Head of caudate nucleus (tissue), 42 donors: ENCODE measurements around the gene PTPN4.
"Not testable (repeated sequence)": the region's sequence is repeated elsewhere in the genome, so short reads cannot be mapped to it uniquely, and the experiment has no call there.

Experiments
- DNase-seq, 42 donors: peaks; one replicate each; pipeline versions ENCODE4 v3.0.0 to v3.0.0-alpha.2; 2020 to 2021; ENCODE audit warnings: mixed read lengths in 7 of 42
- intact Hi-C: fragments of 100-400 bp; cut with DNase I; formaldehyde crosslinking; loops from one replicate; pipeline ENCODE4 v1.15.0; 2022

PTPN4 gene

DNA sequence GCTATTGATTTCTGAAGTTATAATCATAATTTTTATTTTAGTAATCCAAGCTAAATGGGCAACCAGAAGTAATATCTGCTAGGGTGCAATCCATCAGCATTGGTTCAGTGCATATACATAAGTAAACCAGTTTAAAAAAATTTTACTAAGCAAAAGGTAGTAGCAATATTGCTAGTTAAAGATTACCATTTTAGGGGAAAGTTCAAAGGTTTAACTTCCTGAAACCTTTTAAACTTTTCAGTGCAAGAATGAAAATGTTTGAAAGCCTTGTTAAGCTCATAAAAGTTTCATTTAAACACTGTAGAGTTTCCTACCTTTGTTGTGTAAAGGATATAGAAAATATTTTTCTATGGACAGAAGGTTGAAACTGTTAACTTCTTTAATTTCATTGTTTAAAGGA is 222.2 kb downstream of the PTPN4 start:
- intact Hi-C loops = no loop called here
- no peak for DNase-seq

DNA sequence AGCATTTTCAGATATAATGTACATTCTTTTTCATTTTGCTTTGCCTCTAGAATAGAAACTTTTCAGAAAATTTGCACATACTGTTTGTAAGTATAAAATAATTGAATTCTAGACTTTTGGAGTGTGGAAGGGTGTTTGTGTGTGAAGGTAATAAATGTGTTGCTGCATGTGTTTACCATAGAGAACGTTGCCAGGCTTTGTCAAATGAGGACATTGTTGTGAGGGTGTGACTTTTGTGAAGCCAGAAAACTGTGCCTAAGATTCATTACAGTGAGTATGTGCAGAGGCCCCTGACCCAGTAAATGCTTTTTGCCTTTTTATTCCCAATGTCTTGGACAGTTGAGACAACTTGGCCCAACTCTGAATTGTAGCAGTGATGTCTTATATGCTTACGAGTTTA is 222.8 kb downstream of the PTPN4 start:
- intact Hi-C loops = no loop called here
- DNase-seq = no peak

DNA sequence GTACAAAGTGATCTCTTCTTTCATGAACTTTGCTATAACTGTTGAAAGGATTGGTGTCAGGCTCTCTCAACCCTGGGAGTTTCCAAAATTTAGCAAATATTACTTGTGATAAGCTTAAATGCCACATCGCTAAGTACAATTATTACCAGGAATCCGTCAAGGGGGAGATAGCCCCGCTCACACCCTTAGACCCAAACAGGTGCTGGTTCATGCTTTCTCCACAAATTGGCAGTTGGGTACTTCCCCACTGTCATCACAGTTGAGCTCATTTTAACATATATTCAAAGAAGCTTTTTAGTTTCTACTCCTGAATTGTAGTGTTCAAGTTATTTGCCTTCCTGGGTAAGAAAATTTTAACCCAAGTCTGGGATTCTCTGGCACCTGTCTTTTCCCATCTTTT is 223.4 kb downstream of the PTPN4 start:
- DNase-seq = no peak
- intact Hi-C loops = no loop called here

DNA sequence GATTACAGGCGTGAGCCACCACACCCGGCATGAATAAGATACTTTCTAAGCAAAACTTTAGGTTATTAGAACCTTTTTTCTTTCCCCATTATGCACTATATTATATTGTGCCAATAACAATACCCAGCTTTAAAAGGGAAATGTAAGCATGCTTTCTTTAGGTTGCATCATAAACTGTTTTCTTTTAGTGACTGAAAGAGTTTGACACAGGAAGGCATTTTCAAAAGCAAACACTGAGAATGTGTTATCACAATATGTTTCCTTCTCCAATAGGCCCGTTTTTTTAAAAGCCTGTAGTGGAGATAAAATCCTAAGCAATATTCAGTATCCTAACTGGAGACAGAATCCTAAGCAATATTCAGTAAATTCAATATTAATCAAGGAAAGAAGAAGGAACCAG is 236.4 kb downstream of the PTPN4 start:
- no peak for DNase-seq
- intact Hi-C loops = no loop called here

DNA sequence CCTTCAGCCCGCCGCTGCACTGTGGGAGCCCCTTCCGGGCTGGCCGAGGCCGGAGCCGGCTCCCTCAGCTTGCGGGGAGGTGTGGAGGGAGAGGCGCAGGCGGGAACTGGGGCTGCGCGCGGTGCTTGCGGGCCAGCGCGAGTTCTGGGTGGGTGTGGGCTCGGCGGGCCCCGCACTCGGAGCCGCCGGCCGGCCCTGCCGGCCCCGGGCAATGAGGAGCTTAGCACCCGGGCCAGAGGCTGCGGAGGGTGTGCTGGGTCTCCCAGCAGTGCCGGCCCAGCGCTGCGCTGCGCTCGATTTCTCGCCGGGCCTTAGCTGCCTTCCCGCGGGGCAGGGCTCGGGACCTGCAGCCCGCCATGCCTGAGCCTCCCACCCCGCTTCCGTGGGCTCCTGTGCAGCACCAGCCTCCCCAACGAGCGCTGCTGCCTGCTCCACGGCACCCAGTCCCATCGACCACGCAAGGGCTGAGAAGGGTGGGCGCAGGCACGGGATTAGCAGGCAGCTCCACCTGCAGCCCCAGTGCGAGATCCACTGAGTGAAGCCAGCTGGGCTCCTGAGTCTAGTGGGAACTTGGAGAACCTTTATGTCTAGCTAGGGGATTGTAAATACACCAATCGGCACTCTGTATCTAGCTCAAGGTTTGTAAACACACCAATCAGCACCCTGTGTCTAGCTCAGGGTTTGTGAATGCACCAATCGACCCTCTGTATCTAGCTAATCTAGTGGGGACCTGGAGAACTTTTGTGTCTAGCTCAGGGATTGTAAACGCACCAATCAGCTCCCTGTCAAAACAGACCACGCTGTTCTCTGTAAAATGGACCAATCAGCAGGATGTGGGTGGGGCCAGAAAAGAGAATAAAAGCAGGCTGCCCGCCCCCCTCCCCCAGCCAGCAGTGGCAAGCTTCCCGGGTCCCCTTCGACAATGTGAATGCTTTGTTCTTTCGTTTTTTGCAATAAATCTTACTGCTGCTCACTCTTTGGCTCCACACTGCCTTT is 237.5 kb downstream of the PTPN4 start:
- DNase-seq, intact Hi-C loops: not testable (repeated sequence)

DNA sequence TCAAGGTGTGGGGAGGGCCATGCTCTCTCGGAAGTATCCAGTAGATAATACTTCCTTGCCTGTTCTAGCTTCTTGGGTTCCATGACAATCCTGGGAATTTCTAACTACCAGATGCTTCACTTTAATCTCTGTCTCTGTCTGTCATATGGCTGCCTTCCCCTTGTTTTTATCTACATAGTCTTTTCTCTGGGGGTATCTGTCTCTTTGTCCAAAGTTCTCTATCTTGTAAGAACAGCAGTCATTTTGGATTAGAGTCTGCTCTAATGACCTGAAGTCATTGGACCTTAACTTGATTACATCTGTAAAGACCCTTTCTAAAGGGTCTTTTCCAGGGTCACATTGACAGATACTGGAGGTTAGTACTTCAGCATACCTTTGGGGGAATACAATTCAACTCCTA is 241.7 kb downstream of the PTPN4 start:
- DNase-seq = no peak
- intact Hi-C loops = no loop called here

DNA sequence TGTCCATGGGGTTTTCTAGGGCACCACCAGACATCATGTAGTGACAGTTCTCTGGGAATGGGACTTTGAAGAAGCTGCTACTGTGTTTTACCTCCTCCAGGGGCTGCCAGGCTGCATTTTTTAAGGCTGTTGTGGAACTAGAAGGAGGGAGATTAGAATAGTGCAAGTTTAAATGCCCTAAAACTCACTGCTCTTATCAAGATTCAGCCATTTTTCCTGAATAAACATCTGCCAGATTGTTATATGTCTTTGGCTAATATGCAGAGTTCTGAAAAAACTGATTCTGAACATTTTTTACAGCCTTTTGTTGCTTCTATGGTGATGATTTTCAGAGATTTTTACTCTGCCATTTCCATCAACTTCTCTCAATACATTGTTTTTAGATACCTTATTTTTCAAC is 244.5 kb downstream of the PTPN4 start:
- intact Hi-C loops = no loop called here
- DNase-seq = no peak

DNA sequence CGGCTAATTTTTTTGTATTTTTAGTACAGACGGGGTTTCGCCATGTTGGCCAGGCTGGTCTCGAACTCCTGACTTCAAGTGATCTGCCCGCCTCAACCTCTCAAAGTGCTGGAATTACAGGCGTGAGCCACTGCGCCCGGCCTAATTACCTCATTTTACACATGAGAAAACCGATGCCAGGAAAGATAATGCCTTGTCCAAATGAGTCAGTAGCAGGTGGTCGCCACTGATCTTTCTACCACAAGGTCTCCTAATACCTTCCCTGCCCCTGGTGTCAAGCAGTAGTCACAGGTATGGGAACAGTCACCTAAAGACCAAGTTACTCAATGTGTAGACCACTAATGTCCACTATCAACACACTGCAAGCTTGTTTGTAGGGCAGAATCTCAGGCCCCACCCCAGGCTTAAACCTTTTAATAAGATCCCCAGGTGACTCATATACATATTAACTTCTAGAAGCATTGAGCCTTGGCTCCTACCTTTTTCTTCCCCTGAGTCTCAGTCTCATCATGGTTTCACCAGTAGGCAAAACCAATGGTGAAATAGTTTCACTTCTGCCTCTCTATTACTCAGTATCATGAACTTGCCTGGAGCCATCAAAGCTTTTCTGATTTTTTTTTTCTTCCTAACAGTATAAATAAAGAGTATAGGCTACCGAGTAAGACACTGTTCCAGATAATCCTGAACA is 246.3 kb downstream of the PTPN4 start:
- DNase-seq = no peak
- intact Hi-C loops = no loop called here

DNA sequence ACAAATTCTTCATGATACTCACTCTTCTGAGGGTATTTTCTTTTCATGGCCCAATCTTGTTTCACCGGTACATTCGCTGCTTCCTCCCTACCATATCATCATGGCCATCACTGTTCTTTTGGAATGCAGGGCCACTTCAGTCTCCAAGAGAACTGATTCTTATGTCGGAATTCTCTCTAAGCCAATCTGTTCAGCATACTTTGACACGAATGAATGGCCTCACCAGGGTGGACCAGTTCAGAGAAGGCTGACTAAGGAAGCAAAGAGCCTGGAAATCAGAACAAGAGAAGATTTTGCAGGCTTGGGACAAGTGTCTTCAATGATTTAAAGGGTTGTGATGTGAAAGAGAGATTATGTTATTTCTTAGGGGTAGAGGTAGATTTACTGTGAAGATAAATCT is 248.1 kb downstream of the PTPN4 start:
- no peak for DNase-seq
- intact Hi-C loops = no loop called here

DNA sequence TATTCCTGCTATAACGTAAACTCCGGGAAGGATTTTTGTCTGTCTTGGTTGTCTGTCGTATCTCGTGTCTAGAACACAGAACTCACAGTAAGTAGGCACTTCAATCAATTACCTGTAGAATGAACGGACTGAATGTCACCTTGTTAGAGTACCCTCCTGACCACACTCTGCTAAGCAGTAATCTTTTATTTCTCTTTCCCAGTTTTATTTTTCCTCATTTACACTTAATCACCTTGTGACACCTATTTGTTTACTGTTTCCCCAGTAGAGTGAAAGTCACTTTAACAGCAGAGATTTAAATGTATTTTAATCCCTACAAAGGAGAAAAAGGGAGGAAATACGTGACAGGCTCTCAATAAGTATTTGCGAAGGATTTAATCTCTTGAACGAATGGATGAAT is 252.6 kb downstream of the PTPN4 start:
- intact Hi-C loops = no loop called here
- DNase-seq = no peak

DNA sequence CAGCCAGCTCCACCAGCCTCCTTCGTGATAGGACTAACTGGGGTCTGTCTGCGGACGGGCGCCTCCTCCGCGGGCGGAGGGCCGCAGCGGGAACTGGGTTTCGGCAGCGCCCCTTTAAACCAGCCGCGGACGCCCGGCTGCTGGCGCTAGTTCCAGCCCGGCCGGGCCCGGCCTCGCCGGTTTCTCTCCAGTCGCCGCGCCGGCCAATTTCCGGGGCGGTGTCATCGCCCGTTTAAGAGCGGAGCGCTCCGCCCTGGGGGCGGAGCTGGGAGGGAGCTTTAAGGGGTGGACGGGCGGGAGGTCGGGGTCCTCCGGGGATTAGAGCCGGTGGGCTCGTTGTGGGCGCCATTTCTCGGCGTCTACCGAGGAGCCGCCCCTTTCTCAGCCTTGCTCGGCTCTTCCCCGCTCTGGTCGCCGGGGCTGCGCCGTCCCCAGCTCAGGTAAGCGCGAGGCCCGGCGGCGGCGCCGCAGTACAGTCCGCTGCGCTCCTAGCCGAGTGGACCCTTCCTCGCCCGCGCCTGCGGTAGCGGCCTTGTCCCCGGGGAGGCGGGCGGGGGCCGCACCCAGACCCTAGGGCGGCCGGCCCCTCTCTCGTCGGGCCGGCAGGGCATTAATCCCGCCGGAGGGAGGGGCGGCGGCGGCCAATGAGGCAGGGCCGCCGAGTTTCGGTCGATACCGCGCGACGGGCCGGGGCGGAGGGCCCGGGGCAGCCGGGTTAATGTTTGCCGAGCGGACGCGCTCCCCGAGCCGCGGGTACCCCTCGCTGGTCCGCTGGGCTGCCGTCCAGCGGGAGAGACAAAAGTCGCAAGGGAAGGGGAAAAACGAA is 253.3 kb downstream of the PTPN4 start, which contains the start of gene EPB41L5:
Gene EPB41L5 (plus strand): TSS at position 307 of the 826 bp plus-strand sequence. CDS start 6,008 bp downstream, outside the sequence.
- intact Hi-C loops = no loop called here
- DNase-seq = peak; percentile 62 to 95 (median 89)

DNA sequence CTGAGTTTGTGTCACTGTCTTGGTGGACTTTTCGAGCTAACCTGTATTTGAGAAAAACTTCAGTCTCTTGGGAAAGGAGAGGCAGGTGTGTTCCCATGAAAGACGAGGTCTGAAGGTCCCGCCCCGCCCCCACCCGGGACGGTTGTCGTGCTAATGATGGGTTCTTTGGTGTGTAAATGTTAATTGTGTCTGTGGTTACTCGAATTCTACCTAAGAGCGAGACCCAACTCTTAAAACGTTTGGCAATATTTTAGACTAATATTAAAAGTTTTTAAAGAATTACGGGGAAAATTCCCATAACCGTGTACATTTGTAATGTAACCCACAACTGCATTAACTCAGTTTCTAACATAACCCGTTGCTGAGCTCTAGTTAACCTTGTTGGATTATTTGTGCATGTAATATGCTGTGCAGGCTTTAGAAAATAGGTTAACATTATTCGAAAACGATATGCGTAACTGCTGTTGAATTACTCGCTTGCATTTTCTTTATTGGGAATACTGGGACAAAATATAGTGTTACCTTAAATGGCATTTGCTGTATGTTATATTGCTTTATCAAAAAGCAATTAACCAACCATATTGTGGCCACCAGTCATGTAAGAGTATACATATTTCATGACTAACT is 254.0 kb downstream of the PTPN4 start:
- DNase-seq = peak in 24 of 42 donors; percentile 6 to 59 (median 27)

DNA sequence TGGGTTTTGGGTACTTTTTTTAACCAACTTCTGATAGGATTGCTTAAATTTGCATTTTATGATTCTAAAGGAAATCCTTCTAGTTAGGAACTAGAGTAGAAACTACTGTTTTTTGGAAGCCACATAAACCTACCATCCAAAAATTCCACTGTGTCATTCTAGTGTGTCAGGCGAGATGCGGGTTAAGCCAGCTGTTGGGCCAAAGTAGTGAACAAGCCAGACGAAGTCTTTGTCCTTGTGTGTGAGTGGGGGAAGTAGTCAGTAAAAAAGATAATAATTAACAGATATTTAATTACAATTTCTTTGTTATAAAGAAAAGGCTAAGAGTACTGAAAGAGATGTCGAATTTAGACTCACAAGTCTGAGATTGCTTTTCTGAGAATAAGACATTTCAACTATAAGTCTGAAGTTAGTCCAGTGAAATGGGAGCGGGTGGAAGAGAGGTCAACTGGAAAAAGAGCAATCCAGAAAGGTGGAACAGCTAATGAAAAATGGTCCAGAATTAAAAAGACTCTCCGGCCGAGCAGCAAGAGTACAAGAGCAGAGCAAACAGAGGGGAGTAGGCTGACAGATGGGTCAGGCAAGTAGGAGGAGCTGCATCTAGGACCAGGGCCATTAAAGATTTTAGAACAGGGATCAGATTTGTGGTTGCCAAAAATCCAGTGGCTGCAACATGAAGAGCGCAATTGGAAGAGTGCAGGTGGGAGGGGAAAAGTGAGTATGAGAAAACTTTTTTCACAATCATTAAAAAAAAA is 254.7 kb downstream of the PTPN4 start:
- DNase-seq = peak in 2 of 42 donors; percentile 9 to 11
- intact Hi-C loops = no loop called here

More for the DNA sequence above, 254.0 kb downstream of the PTPN4 start:
- intact Hi-C loops = no loop called here

DNA sequence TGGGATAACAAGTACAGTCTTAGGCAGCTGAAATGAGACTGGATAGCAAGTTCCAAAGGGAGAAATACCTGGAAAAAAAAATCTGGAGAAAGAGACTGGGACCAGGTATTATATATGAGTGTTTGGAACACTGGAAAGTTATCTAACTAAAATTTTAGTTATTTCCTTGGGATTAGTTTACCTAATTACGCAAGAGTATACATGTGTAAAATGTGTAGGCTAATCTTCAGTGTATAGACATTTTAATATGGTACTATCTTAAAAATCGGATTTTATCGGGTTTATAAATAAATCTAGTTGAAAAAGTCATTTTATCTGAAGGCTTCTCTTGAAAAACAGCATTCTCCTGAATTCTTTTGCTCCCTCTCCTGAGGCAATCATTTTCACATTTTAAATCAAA is 257.1 kb downstream of the PTPN4 start:
- DNase-seq = no peak
- intact Hi-C loops = no loop called here

DNA sequence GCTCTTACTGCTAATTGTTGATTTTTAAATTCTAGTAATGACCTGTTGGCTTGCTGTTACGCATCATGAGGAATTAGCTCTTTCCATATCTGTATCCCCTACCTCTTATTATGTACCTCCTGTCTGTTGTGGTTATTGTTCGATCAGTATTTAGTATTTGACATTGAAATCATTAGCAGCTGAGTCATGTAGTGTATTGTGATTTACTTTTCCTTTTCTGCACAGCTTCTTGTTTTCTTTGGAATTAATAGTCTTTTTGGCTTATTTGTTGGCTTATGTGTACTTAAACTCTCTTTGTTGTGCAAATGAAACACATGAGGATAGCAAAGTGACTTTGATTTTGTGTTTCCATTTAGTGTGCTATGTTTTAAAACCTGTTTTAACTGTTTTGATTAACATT is 257.5 kb downstream of the PTPN4 start:
- intact Hi-C loops = no loop called here
- no peak for DNase-seq

DNA sequence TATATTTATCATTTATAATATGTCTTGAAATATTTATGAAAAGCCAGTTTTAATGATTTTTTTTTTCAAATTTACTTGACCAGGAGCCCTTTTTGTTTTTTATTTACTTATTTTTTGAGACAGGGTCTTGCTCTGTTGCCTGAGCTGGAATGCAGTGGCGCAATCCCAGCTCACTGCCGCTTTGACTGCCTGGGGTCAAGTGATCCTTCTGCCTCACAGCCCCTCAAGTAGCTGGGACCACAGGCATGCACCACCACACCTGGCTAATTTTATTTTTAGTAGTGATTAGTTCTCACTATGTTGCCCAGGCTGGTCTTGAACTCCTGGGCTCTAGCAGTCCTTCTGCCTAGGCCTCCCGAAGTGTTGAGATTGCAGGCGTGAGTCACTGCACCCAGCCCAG is 258.8 kb downstream of the PTPN4 start:
- intact Hi-C loops = no loop called here
- no peak for DNase-seq

DNA sequence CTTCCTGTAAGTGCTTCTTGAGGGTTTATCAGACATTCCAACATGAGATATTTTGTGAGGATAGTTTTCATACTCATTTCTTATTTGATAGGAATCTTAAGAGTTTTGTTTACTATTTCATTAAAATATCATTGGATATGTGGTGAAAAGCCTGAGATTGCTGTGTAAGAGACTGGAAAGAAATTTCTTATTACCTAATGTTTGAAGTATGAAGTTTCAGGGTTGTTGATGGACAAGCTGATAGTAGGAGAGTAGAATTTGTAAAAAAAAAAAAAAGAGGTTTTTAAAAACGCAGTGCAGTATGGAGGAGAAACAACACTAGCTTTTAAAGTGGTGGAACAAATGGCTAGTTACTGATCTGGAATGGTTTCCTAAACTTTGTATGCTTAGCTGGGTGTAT is 260.8 kb downstream of the PTPN4 start:
- DNase-seq = no peak
- intact Hi-C loops = no loop called here

DNA sequence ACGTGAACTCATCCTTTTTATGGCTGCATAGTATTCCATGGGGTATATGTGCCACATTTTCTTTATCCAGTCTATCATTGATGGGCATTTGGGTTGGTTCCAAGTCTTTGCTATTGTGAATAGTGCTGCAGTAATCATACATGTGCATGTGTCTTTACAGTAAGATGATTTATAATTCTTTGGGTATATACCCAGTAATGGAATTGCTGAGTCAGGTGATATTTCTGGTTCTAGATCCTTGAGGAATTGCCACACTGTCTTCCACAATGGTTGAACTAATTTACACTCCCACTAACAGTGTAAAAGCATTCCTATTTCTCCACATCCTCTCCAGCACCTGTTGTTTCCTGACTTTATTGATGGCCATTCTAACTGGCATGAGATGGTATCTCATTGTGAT is 262.8 kb downstream of the PTPN4 start:
- DNase-seq, intact Hi-C loops: not testable (repeated sequence)
